IPS-18a (cell line): Measurements from ENCODE around the gene PLA2G4B.

Experiments used
- H3K27ac ChIP-seq: one replicate; pipeline ENCODE4 v1.5.1; 2013; ENCODE audit warnings: low read length
- H3K27me3 ChIP-seq: one replicate; pipeline ENCODE4 v1.6.1; 2013; ENCODE audit warnings: mild to moderate bottlenecking, low read length; ENCODE audit not compliant: control insufficient read depth, insufficient read depth
- H3K36me3 ChIP-seq: one replicate; pipeline ENCODE4 v1.6.1; 2013; ENCODE audit warnings: low read depth, low read length; ENCODE audit not compliant: control insufficient read depth
- H3K4me1 ChIP-seq: one replicate; pipeline ENCODE4 v1.6.1; 2013; ENCODE audit warnings: low read depth, low read length; ENCODE audit not compliant: control insufficient read depth
- H3K4me3 ChIP-seq: one replicate; pipeline ENCODE4 v1.5.1; 2013; ENCODE audit warnings: low read length
- H3K9ac ChIP-seq: one replicate; pipeline ENCODE4 v1.6.1; 2013; ENCODE audit warnings: mild to moderate bottlenecking, low read length, moderate library complexity
- H3K9me3 ChIP-seq: one replicate; pipeline ENCODE4 v1.6.1; 2013; ENCODE audit warnings: low read depth, low read length; ENCODE audit not compliant: control insufficient read depth

PLA2G4B gene

DNA sequence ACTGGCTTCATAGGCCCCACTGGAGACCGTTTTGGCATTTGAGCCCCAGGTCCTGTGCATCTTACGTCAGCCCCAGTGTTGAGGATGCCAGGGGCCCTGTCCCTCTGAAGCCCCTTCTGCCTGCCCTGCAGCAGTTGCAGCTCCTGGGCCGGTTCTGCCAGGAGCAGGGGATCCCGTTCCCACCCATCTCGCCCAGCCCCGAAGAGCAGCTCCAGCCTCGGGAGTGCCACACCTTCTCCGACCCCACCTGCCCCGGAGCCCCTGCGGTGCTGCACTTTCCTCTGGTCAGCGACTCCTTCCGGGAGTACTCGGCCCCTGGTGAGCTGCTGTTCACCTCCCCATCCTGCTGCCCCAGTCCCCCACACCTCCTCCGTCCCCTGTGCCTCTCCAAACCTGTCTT lies 8.6 kb downstream of the PLA2G4B start:
- Histone ChIP-seq H3K27me3 (no peaks in the 10 kb centered on the region), H3K4me1 (no peaks in the 10 kb centered on the region), H3K9me3 (no peaks in the 10 kb centered on the region), H3K4me3 (no peak overlapping the region), H3K27ac (no peak overlapping the region), H3K36me3 (peaks cover 10% of the 10 kb centered on the region), H3K9ac (no peak overlapping the region)

DNA sequence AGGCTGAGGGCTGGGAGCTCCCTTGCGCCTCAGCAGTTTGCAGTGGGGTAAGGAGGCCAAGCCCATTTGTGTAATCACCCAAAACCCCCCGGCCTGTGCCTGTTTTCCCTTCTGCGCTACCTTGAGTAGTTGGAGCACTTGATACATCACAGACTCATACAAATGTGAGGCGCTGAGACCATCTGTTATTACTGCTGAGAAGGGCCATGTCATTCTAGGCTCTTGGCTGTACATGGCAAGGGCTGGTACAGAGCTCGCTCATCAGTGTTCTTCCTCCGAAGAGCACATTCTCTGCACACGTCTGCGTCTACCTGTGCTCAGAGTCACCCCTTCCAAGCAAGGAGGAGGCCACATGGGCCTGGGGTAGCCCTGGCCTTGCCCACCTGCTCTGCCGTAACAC lies 9.3 kb downstream of the PLA2G4B start:
- no peaks in the 10 kb centered on the region for H3K4me1 ChIP-seq
- no peak overlapping the region for H3K9ac ChIP-seq
- peaks cover 10% of the 10 kb centered on the region for H3K36me3 ChIP-seq
- no peak overlapping the region for H3K4me3 ChIP-seq
- no peak overlapping the region for H3K27ac ChIP-seq
- no peaks in the 10 kb centered on the region for H3K27me3 ChIP-seq
- no peaks in the 10 kb centered on the region for H3K9me3 ChIP-seq

DNA sequence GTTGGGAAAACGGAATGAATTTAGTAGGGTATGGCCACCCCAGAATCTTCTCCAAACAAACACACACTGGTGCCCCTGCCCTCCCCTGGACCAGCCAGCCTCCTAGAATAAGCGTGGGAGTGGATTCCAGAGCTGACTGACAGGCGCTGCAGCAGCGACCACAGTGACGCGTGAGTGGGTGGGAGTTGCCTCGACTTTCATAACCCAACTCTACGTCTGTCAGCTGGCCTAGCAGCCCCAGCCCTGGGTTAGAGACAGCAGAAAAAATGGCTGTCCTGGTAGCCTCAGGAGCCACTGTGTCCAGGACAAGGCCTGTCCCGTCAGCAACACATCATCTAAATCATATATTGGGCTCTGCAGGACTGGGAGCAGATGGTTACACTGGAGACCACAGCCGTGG lies 10.0 kb downstream of the PLA2G4B start:
- H3K36me3 ChIP-seq, result peaks cover 10% of the 10 kb centered on the region
- no peak overlapping the region for H3K9ac ChIP-seq
- no peak overlapping the region for H3K4me3 ChIP-seq
- no peaks in the 10 kb centered on the region for H3K27me3 ChIP-seq
- no peak overlapping the region for H3K27ac ChIP-seq
- H3K9me3 ChIP-seq, result no peaks in the 10 kb centered on the region
- H3K4me1 ChIP-seq, result no peaks in the 10 kb centered on the region

DNA sequence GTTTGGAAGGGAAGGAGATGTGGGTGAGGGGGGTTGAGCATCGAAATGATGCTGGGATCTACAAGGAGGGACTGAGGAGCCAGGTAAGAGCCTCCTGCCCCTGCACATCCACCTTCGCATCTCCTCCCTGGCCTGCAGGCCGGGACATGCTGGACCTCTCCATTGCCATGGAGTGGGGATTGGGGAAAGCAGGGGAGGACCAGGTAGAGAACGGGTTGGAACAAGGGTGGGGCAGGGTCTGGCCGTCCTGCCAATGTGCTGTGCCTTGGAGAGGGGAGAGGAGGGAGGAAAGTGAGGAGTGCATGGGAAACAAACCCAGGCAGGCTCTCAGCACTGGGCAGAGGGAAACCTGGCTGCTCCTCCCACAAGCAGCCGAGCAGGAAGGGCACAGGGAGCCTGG lies 10.6 kb downstream of the PLA2G4B start:
- H3K4me3 ChIP-seq, result no peak overlapping the region
- H3K9ac ChIP-seq, result no peak overlapping the region

DNA sequence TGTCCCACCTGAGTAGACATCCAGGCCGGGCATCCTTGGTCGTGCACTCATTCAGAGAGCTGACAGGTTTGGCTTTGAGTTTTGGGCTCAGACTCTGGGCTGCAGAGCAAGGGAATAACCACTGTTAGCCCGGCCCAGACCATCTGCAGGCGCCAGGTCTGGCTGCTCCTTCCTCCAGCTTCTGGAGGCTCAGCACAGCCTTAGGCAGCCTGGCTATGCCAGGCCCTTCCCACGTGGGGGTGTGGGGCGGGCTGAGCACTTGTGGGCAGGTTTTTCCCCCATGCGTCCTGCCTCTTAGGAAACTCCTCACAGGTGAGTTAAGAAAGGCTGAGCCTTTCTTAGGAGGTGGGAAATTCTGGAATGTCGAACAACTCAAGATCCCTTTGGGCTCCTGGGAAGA lies 11.2 kb downstream of the PLA2G4B start:
- H3K36me3 ChIP-seq, result peaks cover 10% of the 10 kb centered on the region
- H3K4me3 ChIP-seq, result no peak overlapping the region
- H3K9ac ChIP-seq, result no peak overlapping the region

More for the DNA sequence above, 10.6 kb downstream of the PLA2G4B start:
- Histone ChIP-seq H3K36me3 (peaks cover 10% of the 10 kb centered on the region), H3K27me3 (no peaks in the 10 kb centered on the region), H3K9me3 (no peaks in the 10 kb centered on the region), H3K27ac (no peak overlapping the region), H3K4me1 (no peaks in the 10 kb centered on the region)

DNA sequence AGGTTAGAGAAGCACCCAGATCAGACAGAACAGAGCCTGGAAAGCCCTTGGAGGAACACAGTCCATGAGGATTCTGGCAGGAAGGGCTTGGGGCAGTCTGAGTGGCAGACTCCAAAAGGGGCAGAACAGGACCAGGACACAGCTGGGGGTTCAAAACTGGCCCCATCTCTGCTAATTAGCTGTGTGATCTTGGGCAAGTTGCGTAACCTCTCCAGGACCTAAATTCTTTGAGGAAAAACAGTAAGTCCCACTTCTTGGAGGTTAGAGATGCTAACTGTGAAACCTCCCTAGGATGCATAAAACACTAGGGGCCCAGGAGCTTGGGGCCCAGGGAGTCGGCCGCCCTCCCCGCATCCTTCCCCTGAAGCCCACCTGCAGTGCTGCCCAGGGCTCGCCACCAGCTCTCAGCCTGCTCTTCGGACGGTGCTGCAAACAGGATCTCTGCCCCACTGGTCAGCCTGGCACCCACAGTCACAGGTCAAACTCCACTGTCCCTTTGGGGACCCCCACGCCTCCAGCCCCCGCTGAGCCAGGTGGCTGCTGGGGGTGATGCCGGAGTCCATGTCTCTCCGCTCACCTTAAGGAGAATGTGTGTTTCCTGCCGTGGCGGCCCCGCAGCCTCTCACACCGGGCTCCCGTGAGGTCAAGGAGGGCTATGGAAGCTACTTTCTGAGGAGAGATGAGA lies 12.0 kb downstream of the PLA2G4B start:
- H3K4me3 ChIP-seq, result no peak overlapping the region
- H3K36me3 ChIP-seq, result peaks cover 10% of the 10 kb centered on the region
- no peak overlapping the region for H3K9ac ChIP-seq
- H3K9me3 ChIP-seq, result no peaks in the 10 kb centered on the region
- H3K27me3 ChIP-seq, result no peaks in the 10 kb centered on the region
- no peak overlapping the region for H3K27ac ChIP-seq
- peaks cover 2% of the 10 kb centered on the region for H3K4me1 ChIP-seq

More for the DNA sequence above, 11.2 kb downstream of the PLA2G4B start:
- H3K27me3 ChIP-seq, result no peaks in the 10 kb centered on the region
- no peaks in the 10 kb centered on the region for H3K4me1 ChIP-seq
- no peaks in the 10 kb centered on the region for H3K9me3 ChIP-seq
- H3K27ac ChIP-seq, result no peak overlapping the region

DNA sequence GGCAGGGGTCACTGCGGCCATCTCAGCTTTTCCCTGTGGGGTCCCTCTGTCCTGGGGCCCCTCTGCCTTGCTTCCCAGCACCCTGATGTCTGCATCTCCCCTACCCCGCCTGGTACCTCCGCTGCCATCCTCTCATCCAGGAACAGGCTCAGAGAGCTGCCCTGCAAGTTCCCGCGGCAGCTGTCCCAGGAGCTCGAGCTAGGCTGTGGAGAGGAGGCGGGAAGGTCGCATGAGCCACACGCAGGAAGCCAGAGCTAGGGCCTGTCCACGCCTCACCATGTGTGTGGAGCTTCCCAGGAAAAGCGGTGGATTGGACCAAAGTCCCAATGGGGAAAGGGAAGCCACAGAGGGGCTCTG lies 12.5 kb downstream of the PLA2G4B start:
- H3K4me3 ChIP-seq, result no peak overlapping the region
- peaks cover 6% of the 10 kb centered on the region for H3K4me1 ChIP-seq
- peaks cover 10% of the 10 kb centered on the region for H3K36me3 ChIP-seq
- no peaks in the 10 kb centered on the region for H3K9me3 ChIP-seq
- no peaks in the 10 kb centered on the region for H3K27me3 ChIP-seq
- H3K27ac ChIP-seq, result no peak overlapping the region
- no peak overlapping the region for H3K9ac ChIP-seq

DNA sequence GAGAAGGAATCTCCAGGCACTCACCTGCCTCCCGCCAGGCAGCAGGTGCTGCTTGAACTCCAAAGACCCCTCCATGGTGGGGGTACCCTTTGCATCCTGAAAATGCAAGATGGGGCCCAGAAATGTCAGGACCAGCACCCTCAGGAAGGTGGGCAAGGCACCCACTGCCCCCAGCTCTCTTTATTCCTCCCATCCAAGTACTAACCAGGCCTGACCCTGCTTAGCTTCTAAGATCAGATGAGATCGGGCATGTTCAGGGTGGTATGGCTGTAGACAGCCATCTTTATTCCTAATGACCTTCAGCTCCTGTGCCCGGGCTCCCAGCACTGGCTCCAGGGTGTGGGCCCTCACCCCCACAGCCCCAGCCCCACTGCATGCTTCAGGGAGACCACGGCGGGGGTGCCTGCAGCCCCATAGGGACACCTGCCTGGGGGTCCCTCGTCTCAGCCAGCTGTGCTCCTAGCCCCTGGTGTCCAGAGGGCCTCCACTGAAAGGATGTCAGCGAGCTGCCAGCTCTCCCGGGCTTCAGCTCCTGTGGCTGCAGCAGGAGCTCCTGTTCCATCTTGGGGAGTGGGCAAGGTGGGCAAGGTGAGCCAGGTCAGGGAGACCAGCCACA lies 13.2 kb downstream of the PLA2G4B start:
- no peaks in the 10 kb centered on the region for H3K9me3 ChIP-seq
- no peak overlapping the region for H3K9ac ChIP-seq
- peaks cover 6% of the 10 kb centered on the region for H3K4me1 ChIP-seq
- H3K4me3 ChIP-seq, result no peak overlapping the region
- H3K36me3 ChIP-seq, result peaks cover 6% of the 10 kb centered on the region
- no peaks in the 10 kb centered on the region for H3K27me3 ChIP-seq
- no peak overlapping the region for H3K27ac ChIP-seq

DNA sequence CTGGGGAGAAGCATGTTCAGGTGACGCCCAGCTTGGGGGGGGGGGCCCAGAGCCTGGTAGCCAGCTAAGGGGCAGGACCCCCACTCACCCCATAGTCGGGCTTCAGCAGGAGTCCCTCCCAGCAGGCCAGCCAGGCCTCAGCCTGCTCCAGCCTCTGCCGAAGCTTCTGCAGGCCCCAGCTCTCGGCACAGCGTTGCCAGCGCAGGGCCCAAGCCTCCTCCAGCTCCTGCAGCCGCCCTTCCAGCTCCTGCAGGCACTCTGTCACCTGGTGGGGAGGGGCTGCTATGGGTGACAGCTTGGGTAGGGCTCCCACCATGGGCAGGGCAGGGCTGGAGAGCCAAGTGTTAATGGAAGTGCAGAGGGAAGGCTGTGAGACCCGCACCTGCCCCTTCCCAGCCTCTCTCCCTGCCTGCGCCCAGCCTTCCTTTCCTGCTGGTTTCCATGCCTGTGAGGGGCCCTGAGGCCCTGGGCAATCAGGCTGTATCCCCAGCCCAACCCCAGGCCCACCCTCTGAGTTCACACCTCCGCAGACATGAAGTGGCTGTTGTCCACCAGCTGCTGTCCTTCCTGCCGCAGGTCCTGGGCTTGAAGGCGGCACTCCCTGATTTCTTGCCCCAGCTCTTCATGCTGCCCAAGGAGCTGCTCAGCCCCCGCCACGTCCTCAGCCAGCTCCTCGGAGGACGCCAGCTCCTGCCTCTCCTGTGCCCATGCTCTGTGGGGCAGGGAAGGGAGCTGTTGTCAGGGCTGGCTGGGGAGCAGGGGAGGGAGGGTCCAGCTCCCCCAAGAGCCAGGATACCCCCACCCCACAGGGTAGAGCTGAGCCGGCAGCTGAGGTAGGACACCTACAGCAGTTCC lies 14.3 kb downstream of the PLA2G4B start:
- H3K9ac ChIP-seq, result no peak overlapping the region
- no peaks in the 10 kb centered on the region for H3K9me3 ChIP-seq
- no peaks in the 10 kb centered on the region for H3K27me3 ChIP-seq

DNA sequence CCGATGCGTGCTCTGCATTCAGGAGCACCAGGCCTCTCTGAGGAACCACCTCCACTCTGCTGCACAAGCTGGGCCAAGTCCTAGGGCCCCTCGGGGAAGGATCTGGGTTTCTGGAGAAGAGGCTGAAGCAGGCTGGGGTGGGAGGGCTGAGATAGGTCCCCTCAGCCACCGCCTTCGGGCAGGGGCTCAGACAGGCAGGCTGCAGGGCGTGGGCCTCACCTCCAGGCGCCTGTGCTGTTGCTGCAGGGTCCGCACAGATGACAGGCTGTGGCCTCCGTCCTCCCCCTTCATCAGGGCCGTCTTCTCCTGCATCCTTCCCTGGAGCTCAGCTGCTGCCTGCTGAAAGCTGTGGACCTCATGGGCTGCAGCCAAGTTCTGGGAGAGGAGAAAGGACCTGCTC lies 15.2 kb downstream of the PLA2G4B start:
- Histone ChIP-seq H3K9ac (no peak overlapping the region), H3K9me3 (no peaks in the 10 kb centered on the region), H3K27me3 (no peaks in the 10 kb centered on the region), H3K36me3 (no peaks in the 10 kb centered on the region), H3K4me1 (peaks cover 6% of the 10 kb centered on the region), H3K27ac (no peak overlapping the region), H3K4me3 (no peak overlapping the region)

More for the DNA sequence above, 14.3 kb downstream of the PLA2G4B start:
- peaks cover 6% of the 10 kb centered on the region for H3K4me1 ChIP-seq
- no peak overlapping the region for H3K27ac ChIP-seq
- peaks cover 1% of the 10 kb centered on the region for H3K36me3 ChIP-seq
- H3K4me3 ChIP-seq, result no peak overlapping the region

DNA sequence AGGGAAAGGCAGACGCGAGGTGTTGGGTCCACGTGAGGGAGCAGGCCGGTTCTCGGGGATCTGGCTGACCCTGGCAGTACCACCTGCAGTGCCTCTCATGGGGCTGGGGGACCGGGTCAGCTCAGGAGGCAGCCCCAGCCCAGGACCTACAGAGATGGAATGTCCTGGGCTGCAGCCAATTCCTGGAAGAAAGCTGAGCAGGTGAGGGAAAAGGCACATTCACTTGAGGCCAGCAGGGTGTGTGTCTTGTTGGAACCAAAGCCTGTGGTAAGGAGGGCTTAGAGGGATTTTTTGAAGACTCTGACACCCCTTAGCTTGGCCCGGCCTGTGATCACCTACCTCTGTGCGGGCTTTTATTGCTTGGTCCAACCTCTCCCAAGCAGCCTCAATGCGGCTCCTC lies 15.8 kb downstream of the PLA2G4B start:
- H3K4me1 ChIP-seq, result peaks cover 6% of the 10 kb centered on the region
- H3K4me3 ChIP-seq, result no peak overlapping the region
- H3K27me3 ChIP-seq, result no peaks in the 10 kb centered on the region
- H3K9me3 ChIP-seq, result no peaks in the 10 kb centered on the region
- H3K27ac ChIP-seq, result no peak overlapping the region
- H3K36me3 ChIP-seq, result no peaks in the 10 kb centered on the region
- H3K9ac ChIP-seq, result no peak overlapping the region
